PC-9 (cell line): Measurements from ENCODE around the gene NRG3. TPM values are rescaled to one million over a fixed set of nuclear protein-coding genes. Genes with fewer than 3 reads are reported as not detected.

Experiments used
- BruUV-seq: library from RNA; stranded (reverse); fragments of 400-500 nt; replicated peaks from 2 replicates; lab custom pipeline; 2021; lab: Mats Ljungman, UMichigan
- CTCF ChIA-PET: fragments of 300-600 bp; sonication (Branson Sonifier 250); formaldehyde crosslinking; loops from one replicate; lab custom pipeline; 2022; ENCODE audit warnings: antibody characterized with exemption; lab: Charles Lee
- POLR2A ChIA-PET: fragments of 300-600 bp; sonication (Branson Sonifier 250); formaldehyde crosslinking; loops from one replicate; lab custom pipeline; 2022; ENCODE audit warnings: antibody characterized with exemption; ENCODE audit not compliant: unreplicated experiment; lab: Charles Lee
- DNase-seq, 2 experiments: peaks; one replicate each; pipeline versions ENCODE4 v3.0.0 to v3.0.0-alpha.2; 2015 to 2022; ENCODE audit warnings: mixed read lengths in 1 of 2
- H2AFZ ChIP-seq: fragments of 200-600 bp; sonication (generic); 2 replicates; pipeline ENCODE4 v1.8.1; 2017; ENCODE audit warnings: antibody characterized with exemption
- H3F3A ChIP-seq: fragments of 200-600 bp; sonication (generic); 2 replicates; pipeline ENCODE4 v1.8.1; 2017; ENCODE audit warnings: antibody characterized with exemption, mild to moderate bottlenecking, low read depth; ENCODE audit not compliant: insufficient read depth
- H3K27ac ChIP-seq: fragments of 200-600 bp; sonication (generic); 2 replicates; pipeline ENCODE4 v1.6.1; 2016; ENCODE audit warnings: mixed run types
- H3K27me3 ChIP-seq: fragments of 200-600 bp; sonication (generic); 2 replicates; pipeline ENCODE4 v1.6.1; 2016; ENCODE audit warnings: low read depth, mixed run types; ENCODE audit not compliant: insufficient read depth
- H3K36me3 ChIP-seq: fragments of 200-600 bp; sonication (generic); 2 replicates; pipeline ENCODE4 v1.6.1; 2016; ENCODE audit warnings: low read depth, mixed run types
- H3K4me1 ChIP-seq: fragments of 200-600 bp; sonication (generic); replicated peaks from 2 replicates; pipeline ENCODE4 v1.6.1; 2016; ENCODE audit warnings: mixed run types; ENCODE audit not compliant: insufficient read depth
- H3K4me2 ChIP-seq: fragments of 200-600 bp; sonication (generic); 2 replicates; pipeline ENCODE4 v1.6.1; 2017; ENCODE audit warnings: mixed run types
- H3K4me3 ChIP-seq: fragments of 200-600 bp; sonication (generic); 2 replicates; pipeline ENCODE4 v1.6.1; 2016; ENCODE audit warnings: mixed run types
- H3K79me2 ChIP-seq: fragments of 200-600 bp; sonication (generic); 2 replicates; pipeline ENCODE4 v1.6.1; 2017; ENCODE audit warnings: low read depth, mixed run types
- H3K9me2 ChIP-seq: fragments of 200-600 bp; sonication (generic); 2 replicates; pipeline ENCODE4 v1.8.1; 2017; ENCODE audit warnings: mild to moderate bottlenecking; ENCODE audit not compliant: insufficient read depth
- H3K9me3 ChIP-seq: fragments of 200-600 bp; sonication (generic); 2 replicates; pipeline ENCODE4 v1.8.1; 2016; ENCODE audit warnings: low read depth; ENCODE audit not compliant: insufficient read depth
- H4K20me1 ChIP-seq: fragments of 200-600 bp; sonication (generic); 2 replicates; pipeline ENCODE4 v1.8.1; 2017; ENCODE audit not compliant: insufficient read depth
- EZH2 ChIP-seq: fragments of 200-600 bp; sonication (generic); IDR thresholded peaks from 2 replicates; pipeline ENCODE4 v1.8.0; 2017; ENCODE audit warnings: antibody characterized with exemption, low read depth
- intact Hi-C: fragments of 100-400 bp; cut with micrococcal nuclease; formaldehyde crosslinking; loops from one replicate; pipeline ENCODE4 v1.10.0; 2022; ENCODE audit not compliant: unreplicated experiment
- total RNA-seq: library from RNA; stranded (reverse); gene quantifications from 2 replicates; pipeline ENCODE4 v1.2.3, GENCODE V29; 2021
- TF ChIP-seq, protein P1 (sequence below): fragments of 200-600 bp; sonication (generic); conservative IDR thresholded peaks from 2 replicates; pipeline ENCODE4 v1.6.1; 2017; ENCODE audit warnings: mixed run types, antibody characterized with exemption, mild to moderate bottlenecking, moderate library complexity

NRG3 gene
- total RNA-seq, 1 experiment from 2014 or later = not detected

DNA sequence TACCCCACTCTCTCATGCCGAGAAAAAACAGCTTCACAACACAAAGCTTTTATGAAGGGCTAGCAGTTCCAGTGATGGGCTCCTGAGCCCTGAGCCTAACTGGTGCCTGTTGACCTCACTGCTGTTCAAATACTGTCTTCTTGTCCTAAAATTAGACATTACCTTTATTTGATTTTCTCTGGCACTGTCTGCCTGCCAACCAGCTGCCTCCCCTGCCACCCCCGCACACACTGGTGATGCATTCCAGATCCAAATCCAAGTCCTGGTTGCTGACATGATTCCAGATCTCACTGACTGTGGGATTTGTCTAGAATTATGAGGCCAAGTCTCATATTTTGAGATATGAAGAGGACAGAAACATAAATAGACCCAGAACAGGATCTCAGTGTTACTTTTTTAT, 816.2 kb downstream of the NRG3 start:
- H3K9me3 ChIP-seq = no peaks in the 10 kb centered on the region
- ChIA-PET POLR2A (no interaction called here), CTCF (no interaction called here)
- H3K79me2 ChIP-seq = no peaks in the 10 kb centered on the region
- no peaks in the 10 kb centered on the region; the same call in 1 of the 2 replicates for H4K20me1 ChIP-seq
- intact Hi-C loops = no loop called here
- H3K27me3 ChIP-seq = no peaks in the 10 kb centered on the region
- no peaks in the 10 kb centered on the region for H3F3A ChIP-seq
- no peak overlapping the region for H3K4me2 ChIP-seq
- H3K36me3 ChIP-seq = no peaks in the 10 kb centered on the region
- TF ChIP-seq, protein P1, sequence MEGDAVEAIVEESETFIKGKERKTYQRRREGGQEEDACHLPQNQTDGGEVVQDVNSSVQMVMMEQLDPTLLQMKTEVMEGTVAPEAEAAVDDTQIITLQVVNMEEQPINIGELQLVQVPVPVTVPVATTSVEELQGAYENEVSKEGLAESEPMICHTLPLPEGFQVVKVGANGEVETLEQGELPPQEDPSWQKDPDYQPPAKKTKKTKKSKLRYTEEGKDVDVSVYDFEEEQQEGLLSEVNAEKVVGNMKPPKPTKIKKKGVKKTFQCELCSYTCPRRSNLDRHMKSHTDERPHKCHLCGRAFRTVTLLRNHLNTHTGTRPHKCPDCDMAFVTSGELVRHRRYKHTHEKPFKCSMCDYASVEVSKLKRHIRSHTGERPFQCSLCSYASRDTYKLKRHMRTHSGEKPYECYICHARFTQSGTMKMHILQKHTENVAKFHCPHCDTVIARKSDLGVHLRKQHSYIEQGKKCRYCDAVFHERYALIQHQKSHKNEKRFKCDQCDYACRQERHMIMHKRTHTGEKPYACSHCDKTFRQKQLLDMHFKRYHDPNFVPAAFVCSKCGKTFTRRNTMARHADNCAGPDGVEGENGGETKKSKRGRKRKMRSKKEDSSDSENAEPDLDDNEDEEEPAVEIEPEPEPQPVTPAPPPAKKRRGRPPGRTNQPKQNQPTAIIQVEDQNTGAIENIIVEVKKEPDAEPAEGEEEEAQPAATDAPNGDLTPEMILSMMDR = no peak
- TF ChIP-seq EZH2 = no peak
- H2AFZ ChIP-seq = no peak overlapping the region
- no peak overlapping the region for H3K4me3 ChIP-seq
- no peaks in the 10 kb centered on the region for H3K9me2 ChIP-seq
- no peaks in the 10 kb centered on the region for H3K4me1 ChIP-seq
- no peak for DNase-seq
- H3K27ac ChIP-seq = no peak overlapping the region
- no TSS peak for BruUV-seq

DNA sequence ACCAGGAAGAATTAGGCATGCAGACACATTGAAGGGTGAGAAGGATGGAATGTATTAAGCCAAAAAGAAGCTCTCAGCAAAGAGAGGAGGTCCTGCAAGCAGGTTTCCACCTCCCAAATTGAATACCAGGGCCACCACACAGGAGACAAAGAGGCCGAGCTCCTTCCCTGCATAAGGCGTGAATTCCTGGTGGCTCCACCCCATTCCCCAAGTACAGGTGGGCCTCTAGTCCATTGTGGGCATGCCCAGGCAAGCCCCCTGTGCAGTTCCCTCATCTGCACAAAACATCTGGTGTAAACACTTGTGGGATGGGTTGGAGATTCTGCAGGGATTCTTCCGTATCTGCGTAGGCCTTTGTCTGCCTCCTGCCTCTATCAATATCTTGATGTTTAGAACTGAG, 817.5 kb downstream of the NRG3 start:
- Histone ChIP-seq H4K20me1 (no peaks in the 10 kb centered on the region; the same call in 1 of the 2 replicates), H3K27me3 (no peaks in the 10 kb centered on the region), H3K79me2 (no peaks in the 10 kb centered on the region), H3F3A (no peaks in the 10 kb centered on the region), H3K9me3 (no peaks in the 10 kb centered on the region), H3K4me2 (no peak overlapping the region), H3K9me2 (no peaks in the 10 kb centered on the region), H3K4me3 (no peak overlapping the region), H3K4me1 (no peaks in the 10 kb centered on the region), H3K27ac (no peak overlapping the region), H2AFZ (no peak overlapping the region), H3K36me3 (no peaks in the 10 kb centered on the region)
- ChIA-PET CTCF (no interaction called here), POLR2A (no interaction called here)
- TF ChIP-seq EZH2 = no peak
- TF ChIP-seq, protein P1 = no peak
- DNase-seq = no peak
- BruUV-seq = no TSS peak
- intact Hi-C loops = no loop called here

DNA sequence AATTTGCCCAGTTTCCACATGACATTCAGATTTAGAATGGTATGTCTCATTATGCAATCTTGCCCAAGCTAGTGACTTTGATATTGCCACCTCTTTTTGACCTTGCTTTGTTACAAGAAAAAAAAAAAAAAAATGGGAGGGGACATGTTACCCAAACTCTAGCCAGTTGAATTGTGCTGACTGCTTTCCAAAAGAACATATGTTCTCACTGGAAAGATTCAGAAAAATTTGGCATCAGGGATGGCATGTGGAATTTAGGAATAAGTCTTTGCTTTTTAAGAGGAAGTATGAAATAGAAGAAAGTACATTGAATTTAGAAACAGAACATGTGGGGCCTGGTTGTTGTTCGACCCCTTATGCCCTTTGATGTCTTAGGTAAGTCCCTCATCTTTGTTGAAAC, 846.8 kb downstream of the NRG3 start:
- no TSS peak for BruUV-seq
- no peak for TF ChIP-seq EZH2
- Histone ChIP-seq H3K4me1 (no peaks in the 10 kb centered on the region), H3K4me2 (no peak overlapping the region), H3K9me2 (no peaks in the 10 kb centered on the region), H3K27ac (no peak overlapping the region), H3K36me3 (no peaks in the 10 kb centered on the region), H3K9me3 (no peaks in the 10 kb centered on the region), H3K4me3 (no peak overlapping the region), H4K20me1 (no peaks in the 10 kb centered on the region), H3K79me2 (no peaks in the 10 kb centered on the region), H2AFZ (no peak overlapping the region), H3K27me3 (no peaks in the 10 kb centered on the region), H3F3A (no peaks in the 10 kb centered on the region; the same call in 1 of the 2 replicates)
- DNase-seq = no peak
- ChIA-PET CTCF (no interaction called here), POLR2A (no interaction called here)
- intact Hi-C loops = no loop called here

DNA sequence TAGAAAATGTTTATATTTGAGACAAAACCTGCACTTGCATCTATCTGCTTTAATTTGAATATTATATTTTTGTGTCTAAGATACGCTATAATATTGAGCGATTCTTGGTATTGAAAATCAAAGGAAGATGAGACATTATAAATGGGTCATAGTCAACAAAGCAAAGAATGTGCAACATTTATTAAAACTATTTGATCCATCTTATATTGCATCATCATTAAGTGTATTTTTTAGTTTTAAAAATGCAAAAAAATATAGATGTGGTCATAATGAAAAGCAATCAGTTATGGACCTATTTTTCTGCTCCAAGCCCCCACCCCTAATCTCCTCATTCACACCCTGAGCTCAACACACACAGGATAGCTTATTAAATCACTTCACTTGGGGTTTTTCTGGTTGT, 847.3 kb downstream of the NRG3 start:
- no peak for DNase-seq
- no TSS peak for BruUV-seq
- H3K36me3 ChIP-seq = no peaks in the 10 kb centered on the region
- H3K9me3 ChIP-seq = no peaks in the 10 kb centered on the region
- no peak overlapping the region for H3K4me3 ChIP-seq
- no peaks in the 10 kb centered on the region for H3K4me1 ChIP-seq
- POLR2A ChIA-PET = no interaction called here
- CTCF ChIA-PET = no interaction called here
- no peaks in the 10 kb centered on the region for H3K79me2 ChIP-seq
- H2AFZ ChIP-seq = no peak overlapping the region
- no peak overlapping the region for H3K4me2 ChIP-seq
- H3K9me2 ChIP-seq = no peaks in the 10 kb centered on the region
- no peaks in the 10 kb centered on the region; the same call in 1 of the 2 replicates for H3F3A ChIP-seq
- no peak overlapping the region for H3K27ac ChIP-seq
- H3K27me3 ChIP-seq = no peaks in the 10 kb centered on the region
- intact Hi-C loops = no loop called here
- H4K20me1 ChIP-seq = no peaks in the 10 kb centered on the region
- no peak for TF ChIP-seq EZH2
- TF ChIP-seq, protein P1 = no peak
